Measurements from ENCODE around the gene DOC2A.

DOC2A gene

DNA sequence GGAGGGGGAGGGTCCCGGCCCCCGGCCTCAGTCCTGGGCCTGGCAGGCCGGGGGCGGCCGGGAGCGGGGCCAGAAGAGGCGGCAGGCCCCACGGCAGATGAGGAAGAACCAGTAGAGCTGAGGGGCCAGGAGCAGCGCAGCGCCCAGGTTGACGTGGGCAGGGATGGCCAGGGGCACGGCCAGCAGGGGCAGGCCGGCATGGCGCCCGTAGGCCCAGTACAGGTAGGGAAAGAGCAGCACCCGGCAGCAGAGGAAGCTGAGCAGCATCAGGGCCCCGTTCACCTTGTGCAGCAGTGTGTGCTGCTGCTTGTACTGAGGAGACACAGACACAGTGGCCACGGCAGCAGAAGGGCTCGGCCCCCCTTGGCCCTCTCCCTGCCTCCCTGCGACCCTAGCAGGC is 14.3 kb upstream of the DOC2A start:
- Histone ChIP-seq H3K4me3 (ENCODE audit: low read depth, low read length, poor library complexity, severe bottlenecking) (no peak overlapping the region), H3K9ac (ENCODE audit: low read length) (no peak overlapping the region), H4K20me1 (ENCODE audit: insufficient read depth, low read length) (no peaks in the 10 kb centered on the region), H2AFZ (ENCODE audit: low read length) (no peak overlapping the region), H3K27me3 (ENCODE audit: insufficient read depth, low read length) (peaks cover 12% of the 10 kb centered on the region; the same call in 1 of the 2 replicates), H3F3A (ENCODE audit: insufficient read depth, low read length) (no peaks in the 10 kb centered on the region), H3K9me3 (ENCODE audit: low read length) (no peaks in the 10 kb centered on the region), H3K4me1 (ENCODE audit: insufficient read depth, low read length, severe bottlenecking) (peaks cover 5% of the 10 kb centered on the region), H3K4me2 (ENCODE audit: low read length) (no peak overlapping the region), H3K9me2 (ENCODE audit: low read depth, low read length) (no peaks in the 10 kb centered on the region), H3K36me3 (ENCODE audit: insufficient read depth, low read length) (no peaks in the 10 kb centered on the region), H3K79me2 (ENCODE audit: insufficient read depth, low read length) (no peaks in the 10 kb centered on the region), H3K27ac (ENCODE audit: low read depth, low read length, poor library complexity, severe bottlenecking) (no peak overlapping the region)
- TF ChIP-seq EZH2 (IDR thresholded peaks at IDR 0.05; ENCODE audit: borderline replicate concordance, low read length): no peak
- TF ChIP-seq, protein P1, sequence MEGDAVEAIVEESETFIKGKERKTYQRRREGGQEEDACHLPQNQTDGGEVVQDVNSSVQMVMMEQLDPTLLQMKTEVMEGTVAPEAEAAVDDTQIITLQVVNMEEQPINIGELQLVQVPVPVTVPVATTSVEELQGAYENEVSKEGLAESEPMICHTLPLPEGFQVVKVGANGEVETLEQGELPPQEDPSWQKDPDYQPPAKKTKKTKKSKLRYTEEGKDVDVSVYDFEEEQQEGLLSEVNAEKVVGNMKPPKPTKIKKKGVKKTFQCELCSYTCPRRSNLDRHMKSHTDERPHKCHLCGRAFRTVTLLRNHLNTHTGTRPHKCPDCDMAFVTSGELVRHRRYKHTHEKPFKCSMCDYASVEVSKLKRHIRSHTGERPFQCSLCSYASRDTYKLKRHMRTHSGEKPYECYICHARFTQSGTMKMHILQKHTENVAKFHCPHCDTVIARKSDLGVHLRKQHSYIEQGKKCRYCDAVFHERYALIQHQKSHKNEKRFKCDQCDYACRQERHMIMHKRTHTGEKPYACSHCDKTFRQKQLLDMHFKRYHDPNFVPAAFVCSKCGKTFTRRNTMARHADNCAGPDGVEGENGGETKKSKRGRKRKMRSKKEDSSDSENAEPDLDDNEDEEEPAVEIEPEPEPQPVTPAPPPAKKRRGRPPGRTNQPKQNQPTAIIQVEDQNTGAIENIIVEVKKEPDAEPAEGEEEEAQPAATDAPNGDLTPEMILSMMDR (IDR thresholded peaks at IDR 0.05; ENCODE audit: low read length): no peak

GRCh38 chr16:30024451-30024850 is 13.6 kb upstream of the DOC2A start:
- no peaks in the 10 kb centered on the region for H3K9me2 ChIP-seq (ENCODE audit: low read depth, low read length)
- no peaks in the 10 kb centered on the region for H3F3A ChIP-seq (ENCODE audit: insufficient read depth, low read length)
- peaks cover 12% of the 10 kb centered on the region; the same call in 1 of the 2 replicates for H3K27me3 ChIP-seq (ENCODE audit: insufficient read depth, low read length)
- H3K27ac ChIP-seq (ENCODE audit: low read depth, low read length, poor library complexity, severe bottlenecking): no peak overlapping the region
- H3K79me2 ChIP-seq (ENCODE audit: insufficient read depth, low read length): no peaks in the 10 kb centered on the region
- H3K4me3 ChIP-seq (ENCODE audit: low read depth, low read length, poor library complexity, severe bottlenecking): no peak overlapping the region
- H3K4me2 ChIP-seq (ENCODE audit: low read length): no peak overlapping the region
- TF ChIP-seq, protein P1 (IDR thresholded peaks at IDR 0.05; ENCODE audit: low read length): no peak
- TF ChIP-seq EZH2 (IDR thresholded peaks at IDR 0.05; ENCODE audit: borderline replicate concordance, low read length): no peak
- H3K4me1 ChIP-seq (ENCODE audit: insufficient read depth, low read length, severe bottlenecking): peaks cover 5% of the 10 kb centered on the region
- H4K20me1 ChIP-seq (ENCODE audit: insufficient read depth, low read length): no peaks in the 10 kb centered on the region
- no peaks in the 10 kb centered on the region for H3K36me3 ChIP-seq (ENCODE audit: insufficient read depth, low read length)
- H3K9ac ChIP-seq (ENCODE audit: low read length): no peak overlapping the region
- H3K9me3 ChIP-seq (ENCODE audit: low read length): no peaks in the 10 kb centered on the region
- no peak overlapping the region for H2AFZ ChIP-seq (ENCODE audit: low read length)

- no peaks in the 10 kb centered on the region for H3K79me2 ChIP-seq (ENCODE audit: insufficient read depth, low read length)
- no peaks in the 10 kb centered on the region for H3K9me3 ChIP-seq (ENCODE audit: low read length)
- H3K4me1 ChIP-seq (ENCODE audit: insufficient read depth, low read length, severe bottlenecking): peaks cover 5% of the 10 kb centered on the region
- H3K4me3 ChIP-seq (ENCODE audit: low read depth, low read length, poor library complexity, severe bottlenecking): no peak overlapping the region
- TF ChIP-seq, protein P1 (IDR thresholded peaks at IDR 0.05; ENCODE audit: low read length): no peak
- TF ChIP-seq EZH2 (IDR thresholded peaks at IDR 0.05; ENCODE audit: borderline replicate concordance, low read length): no peak
- no peak overlapping the region for H2AFZ ChIP-seq (ENCODE audit: low read length)
- no peaks in the 10 kb centered on the region for H4K20me1 ChIP-seq (ENCODE audit: insufficient read depth, low read length)
- no peaks in the 10 kb centered on the region for H3F3A ChIP-seq (ENCODE audit: insufficient read depth, low read length)
- no peaks in the 10 kb centered on the region for H3K9me2 ChIP-seq (ENCODE audit: low read depth, low read length)
- no peak overlapping the region for H3K9ac ChIP-seq (ENCODE audit: low read length)
- H3K27me3 ChIP-seq (ENCODE audit: insufficient read depth, low read length): peaks cover 12% of the 10 kb centered on the region; the same call in 1 of the 2 replicates
- no peak overlapping the region for H3K4me2 ChIP-seq (ENCODE audit: low read length)
- no peaks in the 10 kb centered on the region for H3K36me3 ChIP-seq (ENCODE audit: insufficient read depth, low read length)
- no peak overlapping the region for H3K27ac ChIP-seq (ENCODE audit: low read depth, low read length, poor library complexity, severe bottlenecking)
Observed at GRCh38 chr16:30023586-30023985, 12.8 kb upstream of the DOC2A start.
